DMS 273 treated with DMSO at 0.1 percent for 48 hours (cell line): ENCODE data around the gene ZNF418.
"Not testable (repeated sequence)": the region's sequence is repeated elsewhere in the genome, so short reads cannot be mapped to it uniquely, and the experiment has no call there.

Experiments
- DNase-seq: peaks from one replicate; lab custom pipeline; 2025; lab: John Stamatoyannopoulos, UW

Gene ZNF418

GRCh38 chr19:57934820-57935665, at the start of gene ZNF418:
ZNF418 (minus strand) TSS chr19:57935402; CDS start chr19:57933822, 1,580 bp downstream.
- DNase-seq: peak; percentile 94

DNA sequence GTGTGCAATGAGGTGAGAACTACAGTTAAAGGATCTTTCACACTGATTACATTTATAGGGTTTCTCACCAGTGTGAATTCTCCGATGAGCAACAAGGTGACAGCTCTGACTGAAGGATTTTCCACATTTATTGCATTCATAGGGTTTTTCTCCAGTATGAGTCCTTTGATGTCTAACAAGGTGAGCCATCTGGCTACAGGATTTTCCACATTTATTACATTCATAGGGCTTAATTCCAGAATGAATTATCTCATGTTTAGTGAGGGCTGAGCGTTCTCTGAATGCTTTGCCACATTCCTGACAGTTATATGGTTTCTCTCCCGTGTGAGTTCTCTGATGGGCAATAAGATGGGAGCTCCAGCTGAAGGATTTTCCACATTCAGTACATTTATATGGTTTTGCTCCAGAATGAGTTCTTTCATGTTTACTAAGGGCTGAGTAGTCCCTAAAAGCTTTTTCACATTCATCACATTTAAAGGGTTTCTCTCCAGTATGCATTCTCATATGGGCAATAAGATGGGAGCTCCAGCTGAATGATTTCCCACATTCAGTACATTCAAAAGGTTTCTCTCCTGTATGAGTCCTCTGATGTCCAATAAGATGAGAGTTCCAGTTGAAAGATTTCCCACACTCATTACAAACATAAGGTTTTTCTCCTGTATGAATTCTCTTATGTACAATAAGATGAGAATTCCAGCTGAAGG, 43.5 kb upstream of the ZNF418 start:
- no peak for DNase-seq

DNA sequence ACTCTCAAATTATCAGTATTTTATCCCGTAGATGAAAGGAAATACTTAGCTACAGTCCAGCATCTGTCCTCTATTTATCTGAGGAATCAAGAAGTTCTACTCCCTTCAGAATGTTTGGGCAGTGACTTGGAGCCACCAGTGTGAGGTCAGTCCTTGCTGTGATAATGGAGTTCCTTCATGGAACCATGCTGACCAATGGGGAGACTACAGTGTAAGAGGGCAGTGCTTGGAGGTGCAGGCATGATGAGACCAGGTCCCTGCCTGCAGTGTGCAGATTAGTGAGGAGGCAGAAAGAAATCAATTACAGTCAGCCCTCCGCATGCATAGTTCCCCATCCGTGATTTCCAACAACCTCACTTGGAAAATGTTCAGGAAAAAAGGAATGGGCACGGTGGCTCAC, 39.2 kb upstream of the ZNF418 start, which contains the start of gene C19orf18:
Gene C19orf18, minus strand, starts transcription at position 101 of the 400 bp plus-strand sequence. CDS start 102 bp downstream, outside the sequence.
- DNase-seq: no peak

GRCh38 chr19:57964761-57965160, 29.6 kb upstream of the ZNF418 start:
- no peak for DNase-seq

- no peak for DNase-seq
These were observed 26.6 kb upstream of the ZNF418 start for GRCh38 chr19:57961785-57962184.

- DNase-seq: no peak
These were observed 19.8 kb upstream of the ZNF418 start for GRCh38 chr19:57954996-57955395.

DNA sequence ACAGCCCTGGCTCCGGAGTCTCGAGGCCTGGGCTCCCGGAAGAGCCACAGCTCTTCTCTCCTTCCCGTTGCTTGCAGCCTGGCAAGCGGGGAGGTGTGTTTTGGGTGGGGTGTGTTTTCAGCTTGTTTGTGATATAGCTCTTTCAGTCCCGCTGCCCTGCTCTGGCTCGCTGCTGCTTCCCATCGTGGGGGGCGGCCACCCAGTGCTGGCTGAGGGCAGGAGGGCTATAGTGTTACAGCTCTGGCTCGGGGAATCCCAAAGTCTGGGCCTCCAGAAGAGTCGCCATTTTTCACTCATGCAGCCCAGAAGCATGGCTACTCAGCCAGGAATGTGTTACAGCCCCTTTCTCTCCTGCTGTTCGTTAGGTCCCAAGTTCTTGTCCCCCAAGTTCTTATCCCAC, 14.5 kb upstream of the ZNF418 start:
- no peak for DNase-seq

DNA sequence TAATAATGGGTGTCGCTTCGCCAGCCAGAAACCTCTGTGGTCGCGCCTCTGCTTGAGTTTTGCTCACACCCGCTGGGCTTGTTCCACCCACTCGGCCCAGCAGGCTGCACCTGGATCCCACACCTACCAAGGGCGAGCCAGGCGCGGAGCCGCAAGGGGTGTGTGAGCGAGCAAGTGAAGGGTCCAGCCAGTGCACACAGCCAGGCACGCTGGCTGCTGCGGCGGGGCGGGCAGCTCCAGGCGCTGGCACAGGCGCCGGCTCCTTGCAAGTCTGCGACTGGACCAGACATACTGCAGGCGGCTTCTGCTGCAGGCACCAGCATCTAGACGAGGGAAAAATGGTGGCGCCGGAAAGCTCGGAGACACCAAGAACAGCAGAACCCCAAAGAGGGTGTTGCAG, 14.1 kb upstream of the ZNF418 start:
- DNase-seq: no peak

DNA sequence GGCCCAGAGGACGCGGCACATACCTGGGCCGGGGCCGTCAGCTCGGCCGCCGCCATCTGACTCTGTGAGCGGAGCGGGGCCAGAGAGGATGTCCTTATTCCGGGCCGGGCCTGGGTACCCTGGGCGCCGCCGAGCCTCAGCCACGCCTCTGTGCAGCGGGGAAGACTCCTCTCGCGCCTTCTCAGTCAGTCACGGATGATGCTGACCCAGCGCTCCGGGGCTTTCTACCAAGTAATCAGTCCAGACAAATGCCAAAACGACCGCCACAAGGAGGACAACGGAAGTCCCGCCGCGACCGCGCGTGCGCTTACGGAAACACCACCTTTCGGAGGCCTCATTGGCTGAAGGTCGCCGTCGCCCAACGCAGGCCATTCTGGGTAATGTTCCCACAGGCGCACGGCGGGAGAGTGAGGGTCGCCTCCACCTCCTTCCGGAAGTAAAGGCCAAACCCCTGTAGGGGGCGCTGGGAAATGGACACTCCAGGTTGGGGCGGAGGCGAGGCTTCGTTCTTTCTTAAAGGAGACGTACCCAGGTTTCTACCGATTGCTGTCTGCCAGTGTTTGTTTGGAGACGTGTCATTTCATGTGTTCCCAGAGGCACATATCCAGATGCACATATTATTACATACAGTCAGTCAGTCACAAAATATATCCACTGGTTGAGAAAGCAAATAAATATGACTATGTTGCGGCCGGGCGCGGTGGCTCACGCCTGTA, 12.4 kb upstream of the ZNF418 start, which contains the start of gene ZNF256:
Gene ZNF256, minus strand, starts transcription at position 288 of the 716 bp plus-strand sequence. Its CDS starts 232 bp downstream, at position 56.
- DNase-seq: peak; percentile 92

- DNase-seq: no peak
These were observed 11.9 kb upstream of the ZNF418 start for GRCh38 chr19:57947088-57947418.

- DNase-seq: no peak
These were observed 11.1 kb upstream of the ZNF418 start for GRCh38 chr19:57946316-57946715.

GRCh38 chr19:57941593-57941992, 6.4 kb upstream of the ZNF418 start:
- DNase-seq: no peak

DNA sequence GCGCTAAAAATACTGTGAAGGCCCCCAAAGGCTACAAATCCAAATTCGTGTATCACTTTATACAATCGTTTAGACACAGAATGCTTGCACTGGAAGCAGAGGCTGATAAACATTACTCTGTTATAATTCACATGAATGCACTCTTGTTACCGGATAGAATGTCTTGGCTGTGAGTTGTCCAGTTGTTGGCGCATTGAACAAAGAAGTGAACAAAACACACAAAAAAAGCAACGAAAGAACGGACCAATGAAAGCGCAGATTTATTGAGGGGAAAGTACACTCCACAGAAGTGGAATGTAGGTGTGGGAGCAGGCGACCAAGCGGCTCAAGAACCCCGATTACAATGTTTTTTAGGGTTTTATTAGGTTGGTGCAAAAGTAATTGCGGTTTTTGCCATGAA, 529 bp upstream of the ZNF418 start:
- no peak for DNase-seq

- no peak for DNase-seq
These were observed 7.6 kb downstream of the ZNF418 start for GRCh38 chr19:57927587-57927986.

GRCh38 chr19:57916168-57916995, 18.8 kb downstream of the ZNF418 start, which contains the start of gene ZNF417:
ZNF417 (minus strand) TSS chr19:57916592; CDS start chr19:57916411, 181 bp downstream.
- peak; percentile 98 for DNase-seq

GRCh38 chr19:57914531-57914930, 20.7 kb downstream of the ZNF418 start:
- no peak for DNase-seq

DNA sequence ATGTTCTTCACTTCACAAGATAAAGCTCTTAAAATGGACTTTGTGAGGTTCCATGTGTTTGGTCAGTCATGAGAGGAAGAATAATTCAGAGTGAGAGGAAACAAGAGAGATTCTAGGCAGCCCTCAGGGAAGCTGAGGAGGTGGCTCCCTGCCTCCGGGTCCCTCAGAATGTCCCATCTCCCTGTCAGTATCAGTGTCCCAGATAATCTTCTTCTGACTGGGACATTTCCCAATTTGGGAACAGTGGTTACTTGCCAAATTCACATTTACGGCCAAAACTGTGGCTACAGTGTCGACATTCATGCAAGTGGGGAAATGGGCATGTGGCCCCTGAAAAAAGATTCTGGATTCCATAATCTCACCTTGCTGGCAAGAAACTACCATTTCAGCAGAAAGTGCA, 27.8 kb downstream of the ZNF418 start:
- DNase-seq: no peak

- DNase-seq: no peak
These were observed 29.9 kb downstream of the ZNF418 start for GRCh38 chr19:57905258-57905657.

- DNase-seq: no peak
These were observed 31.5 kb downstream of the ZNF418 start for GRCh38 chr19:57903618-57904184.

DNA sequence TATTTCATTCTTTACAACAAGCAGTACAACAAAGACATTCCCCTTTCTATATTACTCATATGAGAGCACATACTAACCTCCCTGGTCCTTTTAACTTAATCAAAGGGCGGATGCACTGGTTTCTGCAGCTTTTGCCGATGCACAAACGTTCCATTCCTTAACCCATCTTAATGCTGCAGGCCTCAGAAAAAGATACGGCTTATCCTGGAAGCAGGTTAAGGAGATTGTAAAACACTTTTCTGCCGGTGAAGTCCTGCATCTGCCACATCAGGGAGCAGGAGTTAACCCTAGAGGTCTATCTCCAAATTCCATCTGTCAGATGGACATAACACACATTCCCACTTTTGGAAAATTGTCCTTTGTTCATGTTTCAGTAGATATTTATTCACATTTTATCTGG, 34.9 kb downstream of the ZNF418 start:
- no peak for DNase-seq

- not testable (repeated sequence) for DNase-seq
These were observed 44.5 kb downstream of the ZNF418 start for GRCh38 chr19:57890706-57891105.
